HG03378 (cell line): ENCODE results near the gene FCMR.

Experiments
- ATAC-seq: cut with Tn5 transposase; IDR thresholded peaks from one replicate; pipeline ENCODE4 v1.9.1; 2021; ENCODE audit warnings: mild to moderate bottlenecking, moderate library complexity; ENCODE audit not compliant: unreplicated experiment

Gene FCMR

GRCh38 chr1:206951318-206952100 is 29.8 kb upstream of the FCMR start:
- ATAC-seq: no peak

GRCh38 chr1:206949641-206950040 is 27.9 kb upstream of the FCMR start:
- no peak for ATAC-seq

DNA sequence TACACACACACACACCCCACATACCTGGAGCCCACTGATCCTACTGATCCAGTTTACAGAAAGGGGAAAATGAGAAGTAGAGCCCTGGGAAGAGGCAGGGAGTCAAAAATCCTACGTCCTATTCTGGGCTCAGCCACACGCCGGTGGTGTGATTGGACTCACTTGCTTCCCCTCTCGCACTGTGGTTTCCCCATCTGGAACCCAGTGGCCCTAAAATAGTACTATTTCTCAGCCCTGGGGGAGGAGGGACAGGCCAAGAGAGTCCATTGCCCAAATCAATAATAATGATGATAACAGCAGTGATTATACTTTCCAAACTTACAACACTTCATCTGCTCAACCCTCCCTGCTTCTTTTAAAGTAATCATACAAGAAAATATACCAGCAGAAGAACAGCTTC is 27.5 kb upstream of the FCMR start:
- ATAC-seq: no peak

DNA sequence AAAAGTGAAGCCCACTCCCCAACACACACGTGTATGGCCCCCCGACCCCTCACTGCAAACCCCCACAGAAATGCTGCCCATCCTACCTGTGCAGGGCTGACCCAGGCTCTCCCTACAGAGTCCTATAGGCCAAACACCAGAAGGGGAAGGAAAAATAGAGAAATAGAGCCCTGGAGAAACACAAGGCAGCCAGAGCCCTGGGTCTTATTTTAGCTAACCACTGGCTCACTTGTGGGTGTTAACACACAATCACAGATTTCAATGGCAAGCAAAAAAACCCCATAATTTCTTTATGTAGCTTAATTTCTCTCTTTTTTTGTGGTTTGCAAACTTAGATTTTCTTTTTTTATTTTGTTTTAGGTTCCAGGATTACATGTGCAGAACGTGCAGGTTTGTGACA is 25.5 kb upstream of the FCMR start:
- no peak for ATAC-seq

GRCh38 chr1:206946261-206946660 is 24.5 kb upstream of the FCMR start, which contains the start of gene PIGR:
PIGR (minus strand) TSS chr1:206946466; CDS start chr1:206940531, 5,935 bp downstream.
- no peak for ATAC-seq

- no peak for ATAC-seq
Measured at GRCh38 chr1:206945779-206946178, 24.0 kb upstream of the FCMR start.

DNA sequence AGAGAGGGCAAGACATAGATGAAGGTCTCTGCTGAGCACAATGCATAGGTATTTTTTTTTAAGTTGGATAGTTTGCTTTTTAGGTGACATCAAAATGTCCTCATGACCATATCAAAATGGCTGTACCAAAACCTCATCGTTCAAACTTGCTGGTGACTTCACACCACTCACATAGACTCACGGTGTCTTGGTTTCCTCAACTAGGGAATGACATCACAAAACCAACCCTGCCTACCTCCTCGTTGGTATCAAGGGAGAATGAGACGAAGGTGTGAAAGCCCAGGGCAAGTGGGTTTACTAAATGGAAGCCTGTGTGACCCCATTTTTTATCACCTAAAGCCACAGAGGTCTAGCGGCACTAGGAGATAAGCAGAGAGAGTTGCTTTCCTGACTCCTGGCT is 23.0 kb upstream of the FCMR start:
- ATAC-seq: no peak

DNA sequence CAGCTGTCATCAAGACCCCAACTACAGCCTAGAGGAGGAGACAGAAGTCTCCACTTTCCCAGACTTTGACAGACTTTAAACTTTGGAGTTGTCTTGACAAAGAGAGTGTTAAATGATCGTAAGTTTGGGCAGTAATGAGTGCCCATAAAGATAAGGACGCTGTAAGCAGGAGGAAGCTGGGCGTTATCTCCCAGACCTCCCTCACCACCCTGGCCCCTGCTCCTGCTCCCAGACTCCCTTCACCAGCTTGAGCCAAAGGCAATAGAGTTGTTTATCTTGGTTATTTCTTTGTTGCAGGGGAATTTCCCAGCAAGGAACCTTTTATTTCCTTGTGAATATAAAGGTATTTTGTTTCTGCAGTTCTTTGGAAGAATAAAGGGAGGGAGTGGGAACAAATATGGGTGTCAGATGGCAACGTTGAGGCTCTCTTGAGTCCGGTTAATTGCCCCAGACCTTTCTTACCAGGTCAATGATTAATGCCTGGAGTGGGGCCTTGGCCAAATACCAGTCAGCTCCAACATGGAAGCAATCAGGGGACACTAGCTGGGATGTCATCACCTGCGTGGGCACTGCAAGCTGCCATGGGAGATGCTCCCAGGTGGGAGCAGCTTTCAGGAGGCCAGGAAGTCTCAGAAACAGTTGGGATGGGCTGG is 20.2 kb upstream of the FCMR start:
- ATAC-seq: no peak

GRCh38 chr1:206940588-206940936 is 18.8 kb upstream of the FCMR start:
- ATAC-seq: no peak

DNA sequence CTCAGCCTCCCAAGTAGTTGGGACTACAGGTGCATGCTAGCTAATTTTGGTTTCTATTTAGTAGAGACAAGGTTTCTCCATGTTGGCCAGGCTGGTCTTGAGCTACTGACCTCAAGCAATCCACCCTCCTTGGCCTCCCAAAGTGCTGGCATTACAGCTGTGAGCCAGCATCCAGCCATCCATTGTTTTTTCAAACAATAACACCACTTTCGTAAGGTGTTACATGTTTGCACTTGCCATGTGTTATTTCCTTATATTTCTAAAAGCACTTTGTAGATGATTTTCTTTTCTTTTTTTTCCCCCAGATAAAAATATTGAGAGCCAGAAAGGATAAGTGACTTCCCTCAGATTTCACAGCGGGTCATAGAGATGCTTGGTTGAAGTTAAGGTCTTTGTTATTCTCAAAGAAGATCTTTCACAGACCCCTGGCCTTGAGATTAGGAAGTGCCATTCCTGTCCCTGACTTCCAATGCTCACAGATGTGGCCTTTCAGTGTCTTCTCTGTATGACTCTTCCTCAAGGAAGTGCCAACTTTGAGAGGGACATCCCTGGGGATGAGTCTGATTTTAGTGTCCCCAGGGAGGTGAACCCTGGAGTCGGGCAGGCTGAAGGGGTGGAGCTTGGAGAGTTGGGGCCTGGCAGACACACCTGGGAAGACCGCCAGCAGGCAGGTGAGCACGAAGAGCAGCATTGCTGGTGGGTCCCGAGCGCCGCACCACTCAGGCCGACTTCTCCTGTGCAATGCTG is 18.3 kb upstream of the FCMR start:
- ATAC-seq: no peak

GRCh38 chr1:206939131-206939530 is 17.4 kb upstream of the FCMR start:
- no peak for ATAC-seq

DNA sequence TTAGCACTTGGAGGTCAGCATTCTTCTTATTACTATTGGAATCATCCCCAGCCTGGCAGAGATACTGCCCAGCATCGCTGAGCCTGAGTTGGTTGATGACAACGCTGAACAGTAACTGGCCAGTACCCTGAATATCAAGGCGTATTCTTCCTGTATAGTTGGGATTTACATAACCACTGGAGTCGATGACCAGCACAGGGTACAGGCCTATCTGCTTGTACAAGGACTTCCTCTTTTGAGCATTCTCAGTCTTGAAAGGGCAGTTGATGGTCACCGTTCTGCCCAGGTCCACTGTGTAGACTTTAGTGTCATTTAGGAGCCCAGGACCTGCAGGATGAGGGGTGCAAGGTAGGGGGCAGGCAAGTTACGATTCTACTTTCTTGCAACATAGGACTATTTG is 15.7 kb upstream of the FCMR start:
- ATAC-seq: no peak

DNA sequence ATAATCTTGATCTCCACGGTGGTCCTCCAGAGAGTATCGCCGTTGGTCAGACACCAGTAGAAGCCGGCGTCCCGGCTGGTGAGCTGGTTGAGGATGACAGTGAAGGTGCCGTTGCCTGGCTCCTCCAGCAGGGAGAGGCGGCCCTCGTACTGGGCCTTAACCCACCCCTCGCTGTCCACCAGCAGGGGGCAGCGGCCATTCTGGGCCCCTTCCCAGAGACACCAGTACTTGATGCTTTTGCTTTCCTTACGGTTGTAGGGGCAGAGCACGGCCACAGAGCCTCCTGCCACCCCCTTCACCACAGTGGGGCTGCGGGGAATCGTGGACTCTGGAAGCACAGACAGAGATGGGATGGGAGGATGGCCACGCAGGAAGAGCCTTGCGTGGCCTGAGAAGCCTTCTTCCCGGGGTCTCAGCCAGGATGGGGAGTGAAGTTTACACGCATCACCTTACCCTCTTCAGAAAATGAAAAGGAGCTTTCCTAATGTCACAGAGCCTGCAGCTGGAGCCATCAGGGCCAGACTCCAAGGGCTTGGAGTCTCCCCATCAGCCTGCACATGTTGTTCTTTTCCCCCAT is 13.8 kb upstream of the FCMR start:
- no peak for ATAC-seq

GRCh38 chr1:206933333-206933945 is 11.7 kb upstream of the FCMR start:
- ATAC-seq: no peak

- no peak for ATAC-seq
Measured at GRCh38 chr1:206932177-206932576, 10.4 kb upstream of the FCMR start.

GRCh38 chr1:206931709-206932108 is 10.0 kb upstream of the FCMR start:
- no peak for ATAC-seq

- ATAC-seq: peak; percentile 81
Measured at GRCh38 chr1:206930210-206930798, 8.6 kb upstream of the FCMR start.

- no peak for ATAC-seq
Measured at GRCh38 chr1:206929524-206929923, 7.8 kb upstream of the FCMR start.

- ATAC-seq: no peak
Measured at GRCh38 chr1:206926286-206926685, 4.5 kb upstream of the FCMR start.

DNA sequence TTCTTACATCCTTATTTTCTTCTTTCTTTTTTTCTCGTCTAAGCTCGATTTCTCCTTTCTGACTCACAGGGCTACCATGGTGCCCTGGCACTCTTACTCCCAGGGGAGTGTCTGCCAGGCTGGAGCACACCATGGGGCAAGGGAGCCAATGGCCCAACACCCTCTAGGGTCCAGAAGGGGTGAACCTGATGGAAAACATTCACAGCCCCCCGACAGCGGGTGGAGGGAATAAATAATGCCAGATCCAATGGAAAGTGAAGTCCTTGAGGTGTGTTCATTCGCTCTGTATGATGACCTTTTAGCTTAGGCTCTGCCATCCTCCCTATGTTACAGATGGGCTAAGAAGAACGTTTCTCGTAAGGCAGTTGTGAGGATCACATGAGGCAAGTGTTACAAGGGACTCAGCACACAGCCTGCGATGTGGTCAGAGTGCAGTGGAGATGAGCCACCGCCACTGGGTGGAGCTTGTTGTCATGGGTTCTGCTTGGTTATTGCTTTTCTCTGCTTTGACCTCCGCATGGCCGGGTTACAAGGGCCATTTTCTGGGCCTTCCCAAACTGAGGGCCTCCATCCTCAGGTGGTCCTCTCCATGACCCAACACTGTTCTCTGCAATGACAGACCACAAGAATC is 3.5 kb upstream of the FCMR start:
- ATAC-seq: peak; percentile 64
